ENCODE measurements around the gene ZNF197.

GRCh38 chr3:44584646-44585501, 40.0 kb upstream of the ZNF197 start, which contains the start of gene ZNF660:
- no peak for TF ChIP-seq CTCF (conservative IDR thresholded peaks at IDR 0.05; ENCODE audit: low read depth, low read length)
- TF ChIP-seq EZH2 (IDR thresholded peaks at IDR 0.05; ENCODE audit: low read length, unreplicated experiment): no peak
- TF ChIP-seq EZH2phosphoT487 (IDR thresholded peaks at IDR 0.05; ENCODE audit: borderline replicate concordance, low read length): no peak

All from PC-3 (cell line).